GM11168 (cell line): Measurements from ENCODE around the gene POLR2I.

Experiments used
- in situ Hi-C: fragments of 300-500 bp; cut with MboI; formaldehyde crosslinking; loops from one replicate; pipeline ENCODE4 v1.12.0; 2022; ENCODE audit warnings: low sequenced_read_pairs; ENCODE audit not compliant: unreplicated experiment

Gene POLR2I

DNA sequence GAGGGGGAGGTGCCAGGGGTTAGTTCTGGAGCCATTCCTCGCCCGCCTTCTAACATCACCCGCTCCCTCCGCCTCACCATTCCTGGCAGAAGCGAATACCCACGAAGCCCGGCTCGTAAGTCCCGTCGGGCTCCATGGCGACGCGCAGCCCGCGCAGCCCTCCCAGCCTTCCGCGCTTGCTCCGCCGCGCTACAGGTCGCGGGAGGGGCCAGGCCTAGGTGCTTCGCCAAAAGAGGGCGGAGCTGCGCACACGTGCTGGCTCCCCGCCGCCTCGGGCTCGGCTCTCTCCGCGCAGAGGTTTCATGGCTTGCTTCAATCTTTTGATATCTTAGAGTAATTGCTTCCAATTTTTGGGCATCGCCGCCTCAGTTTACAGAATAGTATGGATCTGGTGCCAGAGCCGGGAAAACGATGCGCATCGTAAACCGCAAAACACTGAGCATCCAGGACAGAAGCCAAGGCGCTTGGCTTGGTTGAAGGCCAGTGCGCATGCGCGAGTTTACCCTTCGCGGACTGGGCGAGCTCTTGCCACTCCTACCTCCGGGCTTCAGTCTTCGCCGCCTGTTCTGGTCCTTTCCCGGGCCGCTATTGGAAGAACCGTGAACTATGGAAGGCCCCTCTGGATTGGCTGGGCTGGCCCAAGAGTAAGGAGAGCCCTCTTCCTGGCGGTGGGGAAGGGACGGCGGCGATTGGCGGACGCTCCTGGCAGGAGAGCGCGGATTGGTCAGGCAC, at the start of gene POLR2I:
Gene POLR2I (minus strand): TSS at position 155 of the 732 bp plus-strand sequence. CDS start 19 bp downstream, at position 136.
- in situ Hi-C loops: no loop called here

DNA sequence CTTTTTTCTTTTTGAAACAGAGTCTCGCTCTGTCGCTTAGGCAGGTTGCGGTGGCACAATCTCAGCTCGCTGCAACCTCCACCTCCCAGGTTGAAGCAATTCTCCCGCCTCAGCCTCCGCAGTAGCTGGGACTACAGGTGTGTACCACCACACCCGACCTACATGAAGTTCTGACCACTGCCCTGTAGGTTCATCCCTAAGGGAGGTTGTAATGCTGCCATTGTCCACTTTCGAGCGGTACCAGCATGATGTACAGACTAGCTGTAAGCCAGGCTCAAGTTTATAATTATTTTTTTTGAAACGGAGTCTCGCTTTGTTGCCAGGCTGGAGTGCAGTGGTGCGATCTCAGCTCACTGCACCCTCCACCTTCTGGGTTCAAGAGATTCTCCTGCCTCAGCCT, 49.1 kb upstream of the POLR2I start:
- in situ Hi-C loops: no loop called here

DNA sequence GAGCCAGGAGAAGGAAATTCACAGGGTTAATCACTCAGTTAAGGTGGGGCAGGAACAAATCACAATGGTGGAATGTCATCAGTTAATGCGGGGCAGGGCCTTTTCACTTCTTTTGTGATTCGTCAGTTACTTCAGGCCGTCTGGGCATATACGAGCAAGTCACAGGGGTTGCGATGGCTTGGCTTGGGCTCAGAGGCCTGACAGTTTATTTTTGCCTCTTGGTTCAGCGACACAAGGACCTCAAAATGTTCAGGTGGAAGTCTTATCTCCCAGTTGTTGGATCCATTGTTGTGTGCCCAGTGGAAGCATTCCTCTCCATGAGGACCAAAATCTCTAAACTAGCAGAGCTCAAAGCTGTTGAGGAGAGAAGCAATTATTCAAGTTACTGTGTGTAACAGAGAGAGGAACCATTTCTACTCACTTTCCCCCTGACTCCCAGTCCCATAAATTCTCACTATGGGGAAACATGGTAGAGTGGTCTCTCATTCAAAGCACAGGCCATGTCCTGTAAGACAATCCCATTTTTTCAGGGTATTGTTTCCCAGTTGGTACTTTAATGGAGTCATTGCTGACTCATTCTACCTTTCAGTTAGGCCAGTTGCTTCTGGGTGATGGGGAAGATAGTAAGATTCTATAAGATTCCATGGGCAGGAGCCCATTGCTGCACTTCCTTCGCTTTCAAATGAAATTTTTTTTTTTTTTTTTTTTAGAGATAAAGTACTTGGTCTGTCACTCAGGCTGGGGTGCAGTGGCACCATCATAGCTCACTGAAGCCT, 46.3 kb upstream of the POLR2I start:
- in situ Hi-C loops: no loop called here

DNA sequence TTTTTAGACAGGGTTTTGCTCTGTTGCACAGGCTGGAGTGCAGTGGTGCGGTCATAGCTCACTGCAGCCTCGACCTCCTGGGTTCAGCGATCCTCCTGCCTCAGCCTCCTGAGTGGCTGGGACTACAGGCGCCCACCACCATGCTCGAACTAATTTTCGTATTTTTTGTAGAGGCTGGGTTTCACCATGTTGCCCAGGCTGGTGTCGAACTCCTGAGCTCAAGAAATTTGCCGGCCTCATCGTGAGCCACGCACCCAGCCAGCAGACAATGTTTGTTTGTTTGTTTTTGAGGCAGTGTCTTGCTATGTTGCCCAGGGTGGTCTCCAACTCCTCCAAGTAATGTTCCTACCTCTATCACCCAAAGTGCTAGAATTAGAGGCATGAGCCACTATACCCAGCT, 38.5 kb upstream of the POLR2I start:
- in situ Hi-C loops: no loop called here

DNA sequence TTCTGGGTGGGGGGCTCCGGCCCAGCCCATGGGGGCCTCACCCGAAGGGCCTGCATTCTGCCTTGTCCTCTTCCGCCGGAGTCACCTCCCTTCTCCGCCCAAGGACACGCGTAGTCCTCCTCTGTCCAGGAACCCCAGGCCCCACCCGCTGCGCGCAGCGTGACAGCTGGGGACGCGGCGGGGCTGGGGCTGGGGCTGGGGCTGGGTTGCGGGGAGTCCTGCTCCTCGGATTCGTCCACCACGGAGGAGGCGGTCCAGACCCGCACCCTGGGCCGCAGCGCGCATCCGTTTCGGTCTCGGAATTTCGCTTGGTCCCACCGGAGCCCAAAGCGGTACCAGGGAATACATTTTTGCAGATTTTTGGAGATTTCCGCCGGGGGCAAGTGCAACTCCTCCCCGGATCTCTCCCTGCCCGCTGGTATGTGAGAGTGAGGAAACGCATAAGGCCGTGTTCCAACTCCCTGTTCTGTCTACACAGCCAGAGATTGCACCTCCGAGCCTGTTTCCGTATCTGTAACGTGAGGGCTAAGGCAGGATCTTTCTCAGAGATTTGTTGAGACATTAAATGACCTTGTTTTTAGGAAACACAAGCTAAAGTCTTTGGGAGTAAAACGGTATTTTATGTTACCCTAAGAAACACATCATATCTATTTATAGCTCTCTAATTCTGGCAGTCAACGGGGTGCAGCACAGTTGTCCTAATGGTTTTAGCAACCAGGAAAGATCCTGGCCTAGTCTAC, 37.8 kb upstream of the POLR2I start, which contains the start of gene COX7A1:
Gene COX7A1 (minus strand): TSS at position 96 of the 740 bp plus-strand sequence. CDS start 40 bp downstream, at position 56.
- in situ Hi-C loops: no loop called here

DNA sequence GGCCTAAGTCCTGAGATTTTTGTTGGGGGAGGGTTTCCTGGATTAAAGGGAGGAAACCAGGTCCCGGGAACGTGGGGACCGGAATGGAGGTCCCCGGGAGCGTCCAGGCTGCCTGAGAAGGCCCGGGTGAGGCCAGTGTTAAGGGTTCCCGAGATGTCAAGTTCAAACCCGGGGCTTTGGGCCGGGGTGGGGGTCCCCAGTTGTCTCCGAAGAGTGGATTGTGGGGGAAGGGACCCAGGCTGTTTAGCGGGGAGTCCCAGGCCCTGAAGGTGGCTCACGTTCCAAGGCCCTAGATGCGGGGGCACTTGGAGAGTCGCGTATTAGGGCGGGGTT, 37.3 kb upstream of the POLR2I start:
- in situ Hi-C loops: no loop called here

- in situ Hi-C loops: no loop called here
Observed at GRCh38 chr19:36151144-36152018, 36.7 kb upstream of the POLR2I start.

GRCh38 chr19:36150586-36150985, 35.9 kb upstream of the POLR2I start:
- in situ Hi-C loops: no loop called here

GRCh38 chr19:36149673-36150406, 35.2 kb upstream of the POLR2I start:
- in situ Hi-C loops: no loop called here

- in situ Hi-C loops: no loop called here
Observed at GRCh38 chr19:36144624-36145023, 29.9 kb upstream of the POLR2I start.

DNA sequence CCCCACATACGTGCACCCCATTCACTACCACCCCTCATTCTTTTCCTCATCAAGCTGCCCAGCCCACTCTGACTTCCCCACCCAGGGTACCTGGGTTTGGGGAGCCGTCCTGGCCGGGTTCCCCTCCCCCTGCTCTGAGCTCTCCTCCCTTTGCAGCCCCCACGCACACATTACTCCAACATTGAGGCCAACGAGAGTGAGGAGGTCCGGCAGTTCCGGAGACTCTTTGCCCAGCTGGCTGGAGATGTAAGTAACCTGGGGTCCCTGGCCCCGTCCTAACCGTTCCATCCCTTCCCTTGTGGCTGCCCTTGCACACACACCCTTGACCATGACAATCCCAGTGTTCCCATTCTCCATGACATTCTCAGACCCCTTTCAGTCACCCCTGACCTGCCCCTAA, 27.8 kb upstream of the POLR2I start:
- in situ Hi-C loops: no loop called here

GRCh38 chr19:36142046-36142445, 27.4 kb upstream of the POLR2I start:
- in situ Hi-C loops: no loop called here

- in situ Hi-C loops: no loop called here
Observed at GRCh38 chr19:36141039-36141927, 26.6 kb upstream of the POLR2I start.

DNA sequence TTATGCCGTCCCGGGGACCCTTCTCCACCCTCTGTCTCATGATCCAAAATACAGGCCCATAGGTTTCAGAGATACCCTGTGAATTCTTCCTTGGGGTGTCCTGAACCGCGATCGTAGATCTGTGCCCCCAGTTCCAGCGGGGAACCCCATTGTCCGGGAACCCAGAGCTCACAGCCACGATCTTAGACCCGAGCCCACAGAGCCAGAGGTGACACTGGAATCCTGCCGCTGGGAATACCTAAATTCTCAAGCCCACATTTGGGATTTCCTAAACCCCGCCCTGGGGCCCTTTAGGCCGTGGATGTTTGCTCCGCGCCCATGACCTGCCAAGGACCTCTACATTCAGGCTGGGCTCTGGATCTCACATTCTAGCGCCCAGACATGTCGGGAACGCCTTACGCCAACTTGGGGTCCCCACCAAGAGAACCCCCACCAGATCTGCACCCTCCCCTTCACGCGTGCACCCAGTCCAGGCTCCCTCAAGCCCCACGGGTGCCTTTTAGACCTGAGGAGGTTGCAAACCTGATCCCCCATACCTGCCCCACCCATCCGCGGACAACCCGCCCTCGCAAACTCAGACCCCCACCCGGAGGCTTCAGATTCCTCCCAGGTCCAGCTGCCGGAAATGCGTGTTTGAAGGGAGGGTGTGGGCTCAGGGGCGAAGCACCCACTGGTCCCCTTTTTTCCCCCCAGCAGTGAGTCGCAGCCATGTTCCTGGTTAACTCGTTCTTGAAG, 25.8 kb upstream of the POLR2I start:
- in situ Hi-C loops: no loop called here

DNA sequence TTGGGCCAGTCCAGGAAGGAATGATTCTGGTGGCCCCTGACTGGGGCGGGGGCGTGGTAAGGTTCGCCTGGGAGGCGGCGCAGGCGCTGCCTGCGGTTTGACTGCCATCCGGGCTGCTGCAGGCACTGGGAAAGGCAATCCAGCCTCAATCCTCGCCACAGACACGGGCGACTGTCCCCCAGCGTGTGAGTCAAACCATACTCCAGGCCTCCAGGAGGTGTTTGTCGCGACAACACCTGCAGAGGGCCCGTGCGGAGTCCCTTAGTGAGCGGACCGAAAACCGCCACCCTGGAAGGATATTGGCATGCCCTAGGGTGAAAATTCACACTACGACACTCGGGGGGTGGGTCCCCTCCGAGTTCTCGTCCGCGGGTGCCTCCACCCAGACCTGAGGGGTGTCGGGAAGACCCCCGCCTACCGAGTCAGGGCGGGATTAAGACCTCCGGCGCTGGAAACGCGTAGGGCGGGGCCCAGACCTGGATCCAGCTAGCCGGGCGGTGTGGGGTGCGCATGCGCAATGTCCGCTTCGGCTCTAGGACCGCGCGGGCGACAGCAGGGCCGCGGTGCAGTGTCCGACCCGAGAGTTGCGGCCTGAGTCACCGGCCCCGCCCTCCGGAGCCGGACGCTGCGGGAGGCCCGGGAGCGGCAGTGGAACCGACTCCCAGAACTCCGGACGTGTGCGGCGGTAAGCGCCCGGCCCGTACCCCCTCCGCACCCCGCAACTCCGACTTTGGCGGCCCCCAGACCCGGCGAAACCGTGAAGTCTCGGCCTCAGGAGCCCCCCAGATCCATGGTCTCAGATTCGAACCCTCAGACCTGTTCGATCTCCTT, 25.0 kb upstream of the POLR2I start, which contains the start of gene CAPNS1:
Gene CAPNS1 (plus strand): TSS at position 594 of the 831 bp plus-strand sequence. CDS start 946 bp downstream, outside the sequence.
- in situ Hi-C loops: no loop called here

DNA sequence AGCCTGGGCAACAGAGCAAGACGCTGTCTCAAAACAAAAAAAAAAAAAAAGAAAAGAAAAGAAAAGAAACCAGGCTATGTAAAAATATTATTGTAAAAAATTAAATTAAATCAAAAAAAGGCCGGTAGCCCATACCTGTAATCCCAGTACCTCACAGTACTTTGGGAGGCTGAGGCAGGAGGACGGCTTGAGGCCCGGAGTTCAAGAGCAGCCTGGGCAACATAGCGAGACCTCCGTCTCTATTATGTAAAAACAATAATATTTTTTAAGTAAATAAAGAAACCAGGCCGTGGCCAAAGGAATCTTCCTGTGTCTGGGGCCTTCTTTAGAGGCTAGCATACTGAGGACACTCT, 24.4 kb upstream of the POLR2I start:
- in situ Hi-C loops: no loop called here
